GM21786 (cell line): ENCODE data around the gene MYCL.

Experiments used
- ATAC-seq: cut with Tn5 transposase; IDR thresholded peaks from one replicate; pipeline ENCODE4 v1.9.1; 2021; ENCODE audit not compliant: unreplicated experiment

The MYCL gene

DNA sequence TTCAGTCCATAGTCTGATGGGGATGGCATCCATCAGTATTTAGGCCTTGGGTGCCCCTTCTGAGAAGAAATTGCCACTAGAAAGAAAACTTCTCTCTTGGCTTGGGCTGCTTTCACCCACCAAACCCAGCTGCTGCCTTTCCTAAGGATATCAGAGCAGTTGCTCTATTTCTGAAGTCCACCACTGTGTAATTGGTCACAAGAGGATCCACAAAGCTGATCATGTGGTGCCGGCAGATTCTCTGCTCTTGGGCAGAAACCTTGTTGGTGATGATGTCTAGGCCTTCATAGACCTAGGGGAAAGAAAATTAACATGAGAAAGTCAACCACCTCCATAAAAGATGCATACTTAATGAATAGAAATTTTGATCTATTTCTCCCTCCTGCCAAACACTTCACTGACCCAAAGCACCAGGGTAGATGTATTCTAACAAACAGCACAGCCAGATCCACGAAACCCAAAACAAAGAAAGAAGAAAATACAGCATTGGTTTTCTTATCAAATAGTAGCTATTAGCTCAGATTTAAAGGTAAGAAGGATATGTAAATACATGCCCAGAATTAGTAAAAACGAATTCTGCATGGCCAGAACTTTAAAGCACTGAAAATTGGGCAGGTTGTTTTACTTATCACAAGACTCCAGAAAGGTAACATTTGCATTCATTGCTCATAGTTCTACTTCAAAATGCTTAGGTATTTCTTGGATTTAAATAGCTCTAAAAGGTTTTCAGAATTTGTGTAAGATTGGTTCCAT is 44.4 kb downstream of the MYCL start:
- ATAC-seq: no peak

GRCh38 chr1:39854738-39855137 is 47.0 kb downstream of the MYCL start:
- ATAC-seq: no peak

DNA sequence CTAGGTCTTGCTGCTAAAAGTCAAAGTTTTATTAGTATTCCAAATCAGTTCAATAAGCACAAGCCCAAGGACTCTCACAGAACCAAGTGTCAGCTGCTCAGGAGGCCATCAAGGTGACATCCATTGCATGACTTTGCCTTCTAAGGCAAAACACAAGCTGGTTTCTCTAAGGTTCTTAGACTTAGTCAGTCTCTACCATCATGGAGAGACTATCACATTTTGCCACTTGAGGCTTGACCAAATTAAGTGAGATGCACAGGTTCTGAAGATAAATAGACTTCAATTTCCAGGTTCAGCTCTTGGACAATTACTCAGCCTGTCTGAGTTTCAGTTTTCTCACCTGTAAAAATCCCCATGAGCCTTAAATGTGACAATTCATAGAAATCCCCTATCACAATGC is 47.4 kb downstream of the MYCL start:
- no peak for ATAC-seq

GRCh38 chr1:39852876-39853275 is 48.8 kb downstream of the MYCL start:
- no peak for ATAC-seq

DNA sequence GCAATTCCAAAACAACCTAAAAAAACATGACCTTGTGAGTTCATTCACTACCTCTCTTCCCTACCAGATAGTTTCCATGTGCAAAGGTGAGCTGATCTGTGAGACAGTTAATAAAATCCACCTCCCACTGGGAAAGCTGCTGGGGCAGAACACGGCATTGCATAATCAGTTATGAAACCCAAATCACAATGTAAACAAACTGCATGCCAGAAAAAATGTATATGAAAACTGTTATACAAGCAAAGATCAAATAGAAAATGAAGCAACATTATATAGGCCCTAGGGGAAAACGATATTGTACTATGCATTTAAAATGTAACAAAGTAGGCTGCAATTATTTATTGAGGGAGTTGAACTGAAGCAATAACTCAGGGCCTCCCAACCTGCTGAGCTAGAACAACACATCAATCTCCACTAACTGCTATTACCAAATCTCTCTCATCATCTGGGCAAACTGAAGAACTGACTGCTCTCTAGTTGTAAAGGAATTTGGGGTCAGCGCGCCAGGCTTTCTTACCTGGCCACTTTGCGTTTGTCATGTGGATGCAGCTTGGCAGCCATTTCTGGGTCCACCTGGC is 49.4 kb downstream of the MYCL start:
- ATAC-seq: no peak

DNA sequence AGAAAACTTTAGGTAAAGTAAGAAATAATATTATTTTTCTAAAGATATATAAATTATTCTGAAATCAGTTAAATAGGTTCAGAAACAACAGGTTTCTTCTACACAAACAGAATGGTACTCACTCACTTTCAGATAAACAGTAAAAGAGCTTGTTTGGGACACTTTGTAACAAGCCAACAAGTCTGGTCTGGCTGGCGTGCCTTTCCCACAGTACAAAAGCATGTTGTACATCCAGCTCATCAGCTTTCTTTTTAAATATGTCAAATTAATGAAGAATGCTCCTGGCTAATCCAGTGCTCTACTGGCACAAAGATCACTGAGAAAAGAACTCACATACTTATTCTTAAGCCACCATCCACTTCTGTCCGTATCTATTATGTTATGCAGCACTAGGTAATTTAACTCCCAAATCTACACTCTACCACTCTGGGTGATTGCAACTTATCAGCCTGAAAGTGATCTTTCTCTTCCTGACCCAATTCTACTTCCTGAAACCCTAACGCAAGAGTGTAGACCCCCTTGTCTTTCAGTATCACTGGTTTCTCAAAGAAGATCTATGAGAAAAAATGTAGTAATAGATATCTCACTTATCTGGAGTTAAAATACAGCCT is 51.0 kb downstream of the MYCL start:
- ATAC-seq: no peak

GRCh38 chr1:39849203-39849602 is 52.5 kb downstream of the MYCL start:
- ATAC-seq: no peak

DNA sequence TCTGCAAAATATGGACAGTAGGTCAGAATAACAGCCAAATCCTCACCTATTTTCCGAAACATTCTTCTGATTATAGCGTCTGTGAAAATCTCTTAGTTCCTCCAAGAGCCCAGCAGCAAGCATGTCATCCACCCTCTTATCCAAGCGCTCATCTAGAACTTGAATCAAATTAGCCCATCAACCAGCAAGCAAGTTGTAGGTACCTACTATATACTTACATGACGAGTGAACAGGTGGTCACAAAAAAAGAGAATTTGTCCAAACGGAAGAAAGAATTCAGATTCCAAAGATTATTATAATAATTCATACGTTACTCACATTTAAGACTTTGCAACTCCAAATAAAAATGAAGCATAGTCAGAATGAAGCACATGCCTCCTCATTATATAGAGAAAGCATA is 53.8 kb downstream of the MYCL start:
- no peak for ATAC-seq

GRCh38 chr1:39846796-39847195 is 54.9 kb downstream of the MYCL start:
- ATAC-seq: no peak

GRCh38 chr1:39845569-39846566 is 55.8 kb downstream of the MYCL start:
- ATAC-seq: peak; percentile 69
